Breast epithelium (tissue), 4 donors: Measurements from ENCODE around the gene GID8. TPM values are rescaled to one million over a fixed set of nuclear protein-coding genes. Genes with fewer than 3 reads are reported as not detected.

Experiments used
- DNase-seq, 2 donors: peaks; one replicate each; pipeline ENCODE4 v3.0.0-alpha.2; 2019; ENCODE audit warnings: low spot score in 2 of 2
- H3K27ac ChIP-seq, 2 donors: fragments of 200-600 bp; sonication (generic) in 1 of 2; one replicate each; pipeline ENCODE4 v1.5.1; 2016 to 2019; ENCODE audit warnings: mild to moderate bottlenecking in 1 of 2
- H3K27me3 ChIP-seq, 2 donors: fragments of 200-600 bp; sonication (generic) in 1 of 2; one replicate each; pipeline versions ENCODE4 v1.5.1 to v1.6.0; 2017 to 2019; ENCODE audit warnings: control low read depth in 1 of 2, mild to moderate bottlenecking in 1 of 2
- H3K36me3 ChIP-seq: fragments of 200-600 bp; one replicate; pipeline ENCODE4 v1.5.1; 2019
- H3K4me1 ChIP-seq, 2 donors: fragments of 200-600 bp; sonication (generic); one replicate each; pipeline ENCODE4 v1.5.1; 2016 to 2019; ENCODE audit warnings: control low read depth in 1 of 2
- H3K4me3 ChIP-seq, 3 donors: fragments of 200-600 bp; sonication (generic); 1 replicate in 2 of 3; 2 replicates in 1 of 3; pipeline ENCODE4 v1.5.1; 2016 to 2019; ENCODE audit warnings: mild to moderate bottlenecking in 3 of 3, moderate library complexity in 2 of 3
- H3K9me3 ChIP-seq, 2 donors: fragments of 200-600 bp; sonication (generic) in 1 of 2; one replicate each; pipeline ENCODE4 v1.5.1; 2016 to 2019; ENCODE audit warnings: control low read depth in 1 of 2
- POLR2A ChIP-seq: fragments of 450-650 bp; IDR thresholded peaks from one replicate; pipeline ENCODE4 v1.6.1; 2016; ENCODE audit warnings: antibody characterized with exemption, mild to moderate bottlenecking, moderate library complexity
- POLR2AphosphoS5 ChIP-seq, 3 donors: sonication (generic); formaldehyde crosslinking; IDR thresholded peaks; one replicate each; pipeline ENCODE4 v1.6.1; 2017; ENCODE audit warnings: antibody characterized with exemption in 3 of 3
- intact Hi-C: fragments of 100-400 bp; cut with DNase I; formaldehyde crosslinking; loops from one replicate; pipeline ENCODE4 v1.15.1; 2023; ENCODE audit warnings: low total_unique reads
- total RNA-seq, 3 donors: library from RNA; depleted of rRNA; stranded (reverse); fragments of >200 nt; gene quantifications; one replicate each; pipeline ENCODE4 v1.1.0, GENCODE V29; 2016
- TF ChIP-seq, protein P1 (sequence below), 3 donors: fragments of 450-650 bp; IDR thresholded peaks; one replicate each; pipeline ENCODE4 v1.5.1; 2016 to 2017; ENCODE audit warnings: antibody characterized with exemption in 3 of 3, mild to moderate bottlenecking in 3 of 3, moderate library complexity in 3 of 3

GID8 gene
- total RNA-seq, 3 donors from 2014 or later: 30.2 to 36.7 (median 31.8) TPM

GRCh38 chr20:62975251-62975760 is 37.4 kb downstream of the GID8 start:
- no peak overlapping the region for H3K4me3 ChIP-seq
- no peaks in the 10 kb centered on the region for H3K9me3 ChIP-seq
- intact Hi-C loops: no loop called here
- no peak overlapping the region for H3K27ac ChIP-seq
- H3K36me3 ChIP-seq: no peaks in the 10 kb centered on the region
- TF ChIP-seq POLR2A: no peak
- TF ChIP-seq POLR2AphosphoS5 (IDR thresholded peaks at IDR 0.05): no peak
- TF ChIP-seq, protein P1, sequence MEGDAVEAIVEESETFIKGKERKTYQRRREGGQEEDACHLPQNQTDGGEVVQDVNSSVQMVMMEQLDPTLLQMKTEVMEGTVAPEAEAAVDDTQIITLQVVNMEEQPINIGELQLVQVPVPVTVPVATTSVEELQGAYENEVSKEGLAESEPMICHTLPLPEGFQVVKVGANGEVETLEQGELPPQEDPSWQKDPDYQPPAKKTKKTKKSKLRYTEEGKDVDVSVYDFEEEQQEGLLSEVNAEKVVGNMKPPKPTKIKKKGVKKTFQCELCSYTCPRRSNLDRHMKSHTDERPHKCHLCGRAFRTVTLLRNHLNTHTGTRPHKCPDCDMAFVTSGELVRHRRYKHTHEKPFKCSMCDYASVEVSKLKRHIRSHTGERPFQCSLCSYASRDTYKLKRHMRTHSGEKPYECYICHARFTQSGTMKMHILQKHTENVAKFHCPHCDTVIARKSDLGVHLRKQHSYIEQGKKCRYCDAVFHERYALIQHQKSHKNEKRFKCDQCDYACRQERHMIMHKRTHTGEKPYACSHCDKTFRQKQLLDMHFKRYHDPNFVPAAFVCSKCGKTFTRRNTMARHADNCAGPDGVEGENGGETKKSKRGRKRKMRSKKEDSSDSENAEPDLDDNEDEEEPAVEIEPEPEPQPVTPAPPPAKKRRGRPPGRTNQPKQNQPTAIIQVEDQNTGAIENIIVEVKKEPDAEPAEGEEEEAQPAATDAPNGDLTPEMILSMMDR (IDR thresholded peaks at IDR 0.05): no peak
- DNase-seq: no peak
- peaks cover 0 to 78% of the 10 kb centered on the region in 2 donors for H3K27me3 ChIP-seq
- peaks cover 0 to 4% of the 10 kb centered on the region in 2 donors for H3K4me1 ChIP-seq

- Histone ChIP-seq H3K4me1 (peaks cover 0 to 4% of the 10 kb centered on the region in 2 donors), H3K27ac (no peak overlapping the region), H3K27me3 (peaks cover 0 to 82% of the 10 kb centered on the region in 2 donors), H3K36me3 (no peaks in the 10 kb centered on the region), H3K4me3 (no peak overlapping the region), H3K9me3 (no peaks in the 10 kb centered on the region)
- intact Hi-C loops: no loop called here
- DNase-seq: no peak
- TF ChIP-seq, protein P1 (IDR thresholded peaks at IDR 0.05): no peak
- TF ChIP-seq POLR2A (no peak), POLR2AphosphoS5 (IDR thresholded peaks at IDR 0.05) (no peak)
These were observed 38.0 kb downstream of the GID8 start for GRCh38 chr20:62975812-62976508.

DNA sequence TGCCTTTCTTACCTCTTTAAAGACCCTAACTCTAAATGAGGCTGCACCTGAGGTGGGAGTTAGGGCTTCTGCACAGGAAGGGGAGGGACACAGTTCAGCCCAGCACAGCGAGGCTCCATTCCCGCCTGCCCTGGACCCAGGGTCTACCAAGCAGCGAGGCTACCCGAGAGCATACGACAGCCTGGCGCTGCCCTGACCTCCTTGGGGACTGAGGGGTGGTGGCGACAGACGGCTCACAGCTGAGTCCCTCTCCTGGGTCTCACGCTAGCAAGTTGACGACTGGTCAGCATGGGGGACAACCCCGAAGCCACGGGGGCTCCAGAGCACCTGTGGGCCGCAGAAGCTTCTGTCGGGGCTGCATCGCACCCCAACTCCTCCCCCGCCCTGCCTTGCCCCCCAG is 38.9 kb downstream of the GID8 start:
- Histone ChIP-seq H3K36me3 (no peaks in the 10 kb centered on the region), H3K27me3 (peaks cover 4 to 92% of the 10 kb centered on the region in 2 donors), H3K27ac (no peak overlapping the region), H3K9me3 (no peaks in the 10 kb centered on the region), H3K4me1 (peaks cover 0 to 4% of the 10 kb centered on the region in 2 donors), H3K4me3 (no peak overlapping the region)
- DNase-seq: no peak
- intact Hi-C loops: no loop called here
- TF ChIP-seq POLR2AphosphoS5 (IDR thresholded peaks at IDR 0.05) (no peak), POLR2A (no peak)
- TF ChIP-seq, protein P1 (IDR thresholded peaks at IDR 0.05): no peak

DNA sequence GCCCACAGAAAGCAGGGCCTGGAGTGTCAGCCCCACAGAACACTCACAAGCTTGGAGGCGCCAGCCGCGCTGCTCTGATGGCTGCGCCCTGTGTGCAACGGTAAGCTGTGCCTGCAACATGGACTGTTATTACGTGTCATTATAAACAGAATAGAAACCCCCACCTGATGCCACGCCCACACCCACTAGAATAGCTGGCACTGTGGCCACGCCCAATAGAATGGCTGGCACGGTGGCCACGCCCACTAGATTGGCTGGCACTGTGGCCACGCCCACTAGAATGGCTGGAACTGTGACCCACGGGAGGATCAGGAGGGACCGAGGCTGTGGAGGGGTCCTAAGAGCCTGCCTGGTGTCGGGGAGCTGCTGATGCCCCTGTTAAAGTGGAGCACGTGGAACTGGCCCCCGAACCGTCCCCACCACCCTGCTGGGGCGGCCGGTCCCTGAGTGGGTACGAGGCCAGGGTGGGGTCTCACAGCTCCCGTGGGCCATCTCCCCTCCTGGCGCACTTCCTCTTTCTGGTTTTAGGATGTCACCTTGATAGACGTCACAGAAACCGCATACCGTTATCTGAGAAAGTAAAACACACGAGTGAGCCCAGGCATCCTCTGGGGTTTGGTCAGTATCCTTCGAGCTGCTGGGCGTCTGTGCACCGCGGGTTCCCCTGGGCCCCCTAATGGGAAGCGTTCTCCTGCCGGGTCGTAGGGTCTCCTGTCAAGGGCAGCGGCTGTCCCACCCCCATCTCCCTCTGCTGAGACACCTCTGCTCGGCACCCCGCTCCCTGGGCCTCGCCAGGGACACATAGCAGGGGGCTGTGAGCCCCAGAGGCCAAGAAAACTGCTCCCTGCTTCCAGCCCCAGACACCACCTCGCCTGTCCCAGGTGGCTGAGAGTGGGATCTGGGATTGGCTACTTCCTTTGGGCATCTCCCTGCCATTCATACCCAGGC is 39.9 kb downstream of the GID8 start:
- no peak overlapping the region for H3K27ac ChIP-seq
- H3K27me3 ChIP-seq: peaks cover 4 to 97% of the 10 kb centered on the region in 2 donors
- H3K4me3 ChIP-seq: no peak overlapping the region
- H3K9me3 ChIP-seq: no peaks in the 10 kb centered on the region
- H3K36me3 ChIP-seq: no peaks in the 10 kb centered on the region
- DNase-seq: no peak
- TF ChIP-seq POLR2AphosphoS5 (IDR thresholded peaks at IDR 0.05) (no peak), POLR2A (no peak)
- TF ChIP-seq, protein P1 (IDR thresholded peaks at IDR 0.05): no peak
- intact Hi-C loops: no loop called here
- peaks cover 0 to under 1% of the 10 kb centered on the region in 2 donors for H3K4me1 ChIP-seq
